Activated gamma-delta T cell treated with Interleukin-2 at 50 U/mL for 16 hours (primary cell): ENCODE measurements around the gene PSD2.
"Not testable (repeated sequence)": the region's sequence is repeated elsewhere in the genome, so short reads cannot be mapped to it uniquely, and the experiment has no call there.

Source experiments
- DNase-seq: peaks from one replicate; pipeline ENCODE4 v3.0.0-alpha.2; 2020

The PSD2 gene

DNA sequence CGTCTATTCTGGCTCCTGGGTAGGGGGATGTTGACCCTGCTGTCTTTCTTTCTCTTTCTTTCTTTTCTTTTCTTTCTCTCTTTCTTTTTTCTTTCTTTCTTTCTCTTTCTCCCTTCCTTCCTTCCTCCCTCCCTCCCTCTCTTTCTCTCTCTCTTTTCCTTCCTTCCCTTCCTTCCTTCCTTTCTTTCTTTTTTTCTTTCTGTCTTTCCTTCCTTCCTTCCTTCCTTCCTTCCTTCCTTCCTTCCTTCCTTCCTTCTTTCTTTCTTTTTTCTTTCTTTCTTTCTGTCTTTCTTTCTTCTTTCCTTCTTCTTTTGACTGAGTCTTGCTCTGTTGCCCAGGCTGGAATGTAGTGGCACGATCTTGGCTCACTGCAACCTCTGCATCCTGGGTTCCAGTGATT, 3.0 kb upstream of the PSD2 start:
- not testable (repeated sequence) for DNase-seq

DNA sequence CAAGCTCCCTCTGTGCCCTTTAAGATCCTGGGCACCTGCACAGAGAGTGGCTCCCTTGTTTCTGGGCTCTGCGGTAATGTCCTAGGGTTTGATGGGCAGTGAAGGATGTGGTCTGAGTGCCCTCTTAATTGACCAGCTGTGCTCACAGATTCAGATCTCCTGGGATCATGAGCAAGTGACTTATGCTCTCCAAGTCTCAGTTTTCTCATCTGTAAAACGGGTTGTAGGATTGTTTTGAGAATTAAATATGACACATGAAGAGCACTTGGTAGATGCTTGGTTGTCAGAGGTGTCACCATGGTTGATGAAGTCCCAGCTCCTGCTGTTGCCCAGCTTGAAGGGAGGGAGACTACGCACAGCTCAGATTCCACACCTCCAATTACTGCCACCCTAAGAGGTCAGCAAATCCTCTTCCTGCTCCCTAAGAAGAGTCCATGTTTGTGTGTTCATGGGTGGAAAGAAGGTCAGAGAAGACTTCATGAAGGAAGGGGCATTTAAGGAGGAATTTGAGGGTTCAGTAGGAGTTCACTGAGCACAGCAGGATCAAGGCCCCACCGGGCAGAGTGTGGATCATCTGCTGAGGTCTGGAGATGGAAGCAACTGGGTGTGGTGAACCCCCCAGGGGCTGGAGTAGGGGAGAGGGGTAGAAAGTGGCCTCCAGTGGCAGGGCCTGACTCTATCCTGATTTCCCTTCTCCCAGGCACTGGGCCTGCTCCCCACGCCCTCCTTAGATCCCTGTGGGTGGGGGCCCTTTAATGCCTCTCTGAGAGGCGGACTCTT, 1.4 kb upstream of the PSD2 start:
- no peak for DNase-seq

DNA sequence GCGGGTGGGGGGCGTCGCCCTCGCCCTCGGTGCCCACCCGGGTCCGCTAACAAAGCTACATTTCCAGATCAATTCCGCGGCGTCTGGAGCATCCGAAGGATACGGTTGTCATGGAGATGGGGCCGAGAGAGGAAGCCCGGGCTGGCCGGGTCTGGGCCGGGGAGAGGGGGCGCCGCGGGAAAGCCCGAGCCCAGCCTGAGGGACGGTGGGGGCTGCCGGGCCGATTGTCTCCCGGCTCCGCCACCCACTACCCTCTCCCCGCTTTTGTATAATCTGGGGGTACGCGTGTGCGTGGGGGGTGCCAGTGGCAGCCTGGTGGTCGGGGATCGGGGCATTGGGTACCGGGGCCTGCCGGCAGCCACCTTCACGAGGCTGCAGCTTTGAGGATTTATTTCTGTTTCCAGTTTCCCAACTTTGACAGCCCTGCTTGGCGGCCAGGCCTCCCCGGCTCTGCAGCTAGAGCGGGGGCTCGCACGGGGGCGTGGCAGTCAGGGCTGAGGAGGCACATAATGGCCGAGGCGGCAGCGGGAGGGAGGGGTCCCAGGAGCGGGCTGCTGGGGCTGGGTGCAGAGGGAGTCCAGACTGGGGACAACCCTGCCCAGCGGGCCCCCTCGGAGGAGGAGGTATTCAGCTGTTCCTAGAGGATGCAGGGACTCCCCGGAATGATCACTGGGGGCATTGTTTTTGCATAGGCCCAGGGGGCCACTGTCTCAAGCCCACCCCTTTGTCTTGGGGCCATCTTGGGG, 626 bp downstream of the PSD2 start:
- DNase-seq: no peak

DNA sequence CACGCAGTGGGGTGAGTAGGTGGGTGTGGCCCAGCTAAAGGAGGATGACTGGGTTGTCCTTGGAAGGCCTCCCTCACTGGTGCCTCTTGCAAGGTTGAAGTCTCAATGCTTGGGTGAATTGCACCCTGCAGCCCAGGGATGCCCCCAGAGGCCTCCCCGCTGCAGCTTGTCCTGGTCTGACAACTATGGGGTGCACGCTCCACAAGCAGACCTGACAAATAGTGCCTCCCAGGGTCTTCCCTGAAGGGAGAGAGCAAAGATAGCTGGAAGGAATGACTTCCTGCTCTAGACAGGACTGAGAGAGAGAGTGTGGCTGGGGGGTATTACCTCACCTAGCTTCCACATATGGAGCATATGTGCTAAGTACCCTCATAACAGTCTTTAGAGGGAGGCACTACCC, 1.7 kb downstream of the PSD2 start:
- DNase-seq: no peak

DNA sequence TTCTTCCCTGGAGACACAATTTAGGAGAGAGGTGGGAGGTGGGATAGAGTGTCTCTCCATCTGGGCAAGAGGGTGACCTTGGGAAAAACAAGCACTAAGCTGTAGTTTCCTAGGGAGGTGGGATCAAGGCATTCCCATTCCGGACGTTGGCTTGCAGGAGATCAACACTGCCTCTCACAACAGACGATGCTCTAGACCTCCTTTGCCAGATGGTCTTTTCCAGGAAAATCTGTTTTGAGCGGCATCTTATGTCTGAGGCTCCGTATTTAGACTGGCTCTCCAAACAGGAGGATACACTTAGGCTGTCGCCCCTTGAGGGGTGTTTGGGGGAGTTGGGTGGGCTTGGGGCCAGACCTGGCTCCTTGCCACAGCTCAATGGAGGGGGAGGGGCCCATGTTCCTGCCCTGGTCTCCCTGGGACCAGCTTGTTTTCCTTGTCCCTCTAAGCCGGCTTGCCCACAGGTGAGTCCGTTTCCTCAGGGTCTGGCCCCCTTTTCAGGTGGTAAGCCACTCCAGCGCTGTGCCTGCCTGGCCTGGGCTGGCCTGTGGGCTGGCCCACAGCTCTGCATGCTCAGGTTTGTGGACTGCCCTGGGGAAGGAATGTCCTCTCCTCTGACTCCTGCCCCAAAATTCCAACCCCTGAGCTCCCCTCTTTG, 2.4 kb downstream of the PSD2 start:
- no peak for DNase-seq

DNA sequence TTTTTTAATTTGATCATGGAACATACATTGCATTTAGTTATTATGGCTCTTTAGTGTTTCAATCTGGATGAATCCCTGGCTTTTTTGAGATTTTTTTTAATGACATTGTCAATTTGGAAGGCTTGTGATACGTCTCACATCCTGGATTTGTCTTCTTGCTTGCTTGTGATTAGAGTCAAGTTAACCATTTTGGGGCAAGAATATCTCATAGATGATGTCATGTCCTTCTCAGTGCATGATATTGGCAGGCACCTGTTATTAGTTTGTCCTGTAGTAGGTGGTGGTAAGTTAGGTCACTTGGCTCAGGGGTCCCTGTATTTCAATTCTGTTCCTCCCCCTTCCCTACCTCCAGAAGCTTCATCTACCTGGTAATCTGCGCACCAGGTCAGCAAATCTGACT, 3.3 kb downstream of the PSD2 start:
- no peak for DNase-seq

DNA sequence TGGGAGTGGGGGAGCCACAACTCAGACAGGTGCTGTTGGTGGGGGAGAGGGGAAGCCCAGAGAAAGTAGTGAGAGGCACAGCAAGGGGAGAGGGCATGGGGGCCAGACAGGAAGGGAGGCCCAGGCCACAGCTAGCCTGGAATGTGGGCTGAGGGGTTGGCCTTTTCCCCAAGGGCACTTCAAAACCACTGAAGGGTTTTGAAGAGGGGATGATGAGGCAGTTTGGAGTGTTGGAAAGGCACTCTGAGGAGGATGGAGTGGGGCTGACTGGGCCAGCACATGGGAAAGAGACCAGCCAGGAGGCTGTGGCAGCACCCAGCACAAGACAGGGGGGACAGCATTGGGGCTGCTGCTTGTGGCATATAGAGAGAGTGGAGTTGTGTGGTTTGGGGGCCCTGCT, 3.8 kb downstream of the PSD2 start:
- DNase-seq: no peak

DNA sequence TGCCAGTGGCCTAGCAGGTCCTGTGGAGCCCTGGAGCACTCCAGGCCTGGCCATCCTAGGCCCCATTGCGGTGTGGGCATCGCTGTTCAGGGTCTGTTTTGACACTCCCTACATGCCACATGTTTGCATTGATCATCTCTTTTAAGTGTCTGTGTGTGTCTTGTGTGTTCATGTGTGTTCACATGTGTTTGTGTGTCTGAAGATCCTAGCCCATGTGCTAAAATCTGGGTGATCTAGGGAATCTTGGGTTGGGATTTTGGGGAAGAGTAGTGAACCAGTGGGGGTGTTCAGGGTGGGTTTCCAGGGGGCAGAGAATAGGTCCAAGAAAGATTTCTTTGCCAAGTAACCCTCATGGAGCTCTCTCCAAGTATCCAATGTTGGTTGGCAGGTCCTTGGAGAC, 8.4 kb downstream of the PSD2 start:
- no peak for DNase-seq

DNA sequence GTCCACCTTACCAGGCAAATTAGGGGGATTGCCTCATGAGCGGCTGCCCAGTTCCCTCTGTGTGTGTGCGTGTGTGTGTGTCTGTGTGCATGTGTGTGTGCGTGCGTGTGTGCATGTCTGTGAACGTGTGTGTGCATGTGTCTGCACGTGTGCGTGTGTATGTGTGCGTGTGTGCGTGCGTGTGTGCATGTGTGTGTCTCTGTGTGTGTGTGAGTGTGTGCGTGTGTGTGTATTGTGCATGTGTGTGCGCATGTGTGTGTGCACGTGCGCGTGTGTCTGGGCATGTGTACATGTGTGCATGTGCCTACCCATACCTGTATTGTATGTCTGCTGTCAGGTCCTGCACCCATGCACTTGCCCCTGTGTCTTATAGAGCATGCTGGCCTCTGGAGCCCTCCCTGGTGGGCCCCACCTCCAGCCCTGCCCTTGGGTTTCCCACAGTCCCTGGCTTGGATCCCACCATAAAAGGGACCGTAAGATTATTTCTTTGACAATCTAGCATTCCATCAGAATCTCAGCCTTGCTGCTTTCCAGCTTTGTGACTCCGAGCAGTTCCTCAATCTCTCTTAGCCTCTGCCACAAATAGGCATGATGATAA, 9.3 kb downstream of the PSD2 start:
- no peak for DNase-seq

DNA sequence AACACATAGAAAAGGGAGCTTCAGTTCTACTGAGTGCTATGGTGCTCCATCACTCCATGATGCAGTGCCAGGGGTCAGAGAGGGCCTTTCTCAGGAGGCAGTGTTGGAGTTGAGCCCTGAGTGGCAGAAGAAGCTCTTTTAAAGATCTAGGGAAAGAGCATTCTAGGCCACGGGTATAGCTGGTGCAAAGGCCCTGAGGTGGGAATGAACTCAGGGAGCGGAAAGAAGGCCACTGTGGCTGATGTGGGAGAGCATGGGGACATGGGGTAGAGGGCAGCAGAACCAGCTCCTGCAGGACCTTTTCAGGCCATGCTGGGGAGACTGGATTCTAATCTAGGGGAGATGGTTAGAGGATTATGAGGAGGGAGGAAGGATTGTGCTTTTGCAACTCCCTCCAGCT, 9.9 kb downstream of the PSD2 start:
- DNase-seq: no peak

DNA sequence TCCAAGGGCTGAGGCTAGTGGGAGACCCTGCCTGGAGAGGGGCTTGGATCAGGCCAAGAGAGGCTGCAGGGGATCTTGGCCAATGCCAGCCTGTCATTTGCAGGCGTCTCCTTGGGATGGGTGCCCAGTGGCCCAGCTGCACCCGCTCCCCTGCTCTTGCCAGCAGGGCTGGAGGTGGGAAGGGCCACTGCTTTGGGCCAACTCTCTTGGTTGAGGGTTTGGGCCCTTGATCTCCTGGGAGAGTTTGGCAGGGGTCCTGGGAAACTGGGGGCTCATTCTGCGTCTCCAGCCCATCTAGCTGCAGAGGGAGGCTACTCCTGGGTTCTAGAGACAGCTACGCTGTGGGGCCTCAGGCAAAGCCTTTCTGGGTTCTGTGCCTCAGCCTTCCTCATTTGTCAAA, 10.5 kb downstream of the PSD2 start:
- no peak for DNase-seq

DNA sequence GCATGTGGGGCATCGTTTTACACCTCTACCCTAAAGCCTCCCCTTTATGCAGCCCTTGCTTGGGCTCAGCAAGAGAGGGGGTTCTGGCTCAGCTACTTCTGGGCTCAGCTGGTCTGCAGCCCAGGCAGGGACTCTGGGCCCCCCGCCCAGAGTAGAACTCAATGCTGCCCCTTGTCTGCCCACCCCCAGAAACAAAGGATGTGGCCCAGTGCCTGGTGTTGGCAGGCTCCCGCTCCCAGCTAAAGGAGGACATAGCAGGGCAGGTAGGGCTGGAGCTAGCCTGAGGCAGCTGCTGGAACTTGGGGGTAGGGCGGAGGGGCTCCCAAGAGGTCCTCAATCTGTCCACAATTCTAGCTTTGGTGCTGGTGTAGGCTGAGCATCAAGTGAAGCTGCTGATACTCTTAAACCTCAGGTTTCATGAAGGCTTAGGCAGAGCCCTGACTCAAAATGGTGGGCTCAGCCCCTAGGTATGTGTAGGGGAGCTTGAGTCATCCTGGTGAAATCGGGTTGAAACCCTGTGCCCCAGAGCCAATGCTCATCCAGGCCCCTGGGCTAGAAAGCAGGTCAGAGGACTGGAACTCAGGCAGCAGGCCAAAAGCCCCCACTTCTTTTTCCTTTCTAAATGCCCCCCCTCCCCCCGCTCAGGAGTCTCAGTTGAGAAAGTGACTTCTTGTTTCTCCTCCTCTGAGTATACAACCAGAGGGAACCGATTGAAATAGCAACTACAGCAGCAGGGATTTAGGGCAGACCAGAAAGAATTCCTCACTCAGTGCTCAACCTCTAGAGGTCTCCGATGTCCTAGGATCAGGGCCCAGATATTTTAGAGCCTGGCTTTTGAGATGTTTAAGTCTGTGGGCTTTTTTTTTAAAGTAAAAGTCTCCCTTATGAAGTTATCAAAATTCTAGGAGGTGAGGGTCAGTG, 11.4 kb downstream of the PSD2 start:
- no peak for DNase-seq

DNA sequence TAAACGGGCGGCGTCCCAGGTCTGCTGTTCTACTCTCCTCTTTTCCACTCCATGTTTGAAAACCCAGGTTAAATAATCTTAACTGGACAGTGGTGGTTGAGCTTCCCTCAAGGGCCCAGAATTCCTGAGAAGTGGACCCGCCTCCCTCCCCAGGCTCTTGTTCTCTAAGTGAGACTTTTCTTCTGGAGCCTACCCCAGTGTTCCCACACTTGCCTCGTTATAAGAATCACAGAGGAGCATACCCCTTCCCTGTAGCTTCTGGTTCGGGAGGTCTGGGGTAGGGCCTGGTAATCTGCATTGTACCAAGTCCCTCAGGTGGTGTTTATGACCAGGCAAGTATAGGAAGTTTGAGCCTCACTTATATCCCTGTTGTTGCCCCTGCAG, 12.0 kb downstream of the PSD2 start:
- DNase-seq: no peak

DNA sequence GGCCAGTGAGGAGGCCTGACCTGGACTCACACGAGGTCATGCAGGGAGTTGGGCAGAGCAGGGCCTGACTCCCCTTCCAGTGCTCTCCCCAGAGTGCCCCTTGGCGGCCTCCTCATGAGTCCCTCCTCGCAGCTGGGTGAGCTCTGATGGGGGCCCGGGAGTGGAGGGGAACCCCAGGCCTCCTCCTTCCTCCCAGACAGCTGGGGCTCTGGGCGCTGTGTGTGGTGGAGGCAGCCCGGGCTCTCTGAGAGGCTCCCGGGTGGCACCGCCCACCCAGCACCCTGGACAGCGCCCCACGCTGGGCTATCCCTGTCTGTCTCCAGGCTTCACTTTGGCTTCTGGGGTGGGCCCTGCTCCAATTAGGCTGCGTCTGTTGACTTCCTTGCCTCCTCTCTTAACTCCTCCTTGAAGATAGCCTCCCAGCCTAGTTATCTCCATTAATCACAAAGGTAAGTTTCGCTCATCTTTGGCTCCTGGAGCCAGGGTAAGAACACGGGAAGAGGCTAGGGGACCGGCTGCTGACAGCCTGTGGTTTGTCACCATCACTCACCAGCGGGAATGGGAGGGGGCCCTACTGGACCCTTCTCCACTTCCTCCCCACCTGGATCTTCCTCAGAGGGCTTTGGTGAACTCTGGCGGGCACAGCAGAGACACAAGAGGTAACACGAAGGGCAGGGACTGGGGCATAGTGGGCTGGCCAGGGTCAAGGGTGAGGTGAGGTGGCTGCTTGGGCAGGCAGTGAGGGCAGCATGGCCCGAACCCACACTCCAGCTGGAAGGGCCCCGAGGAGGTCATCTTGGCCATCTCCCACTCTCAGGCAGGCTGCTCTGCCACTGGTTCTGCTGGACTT, 13.1 kb downstream of the PSD2 start:
- peak; percentile 14 for DNase-seq

DNA sequence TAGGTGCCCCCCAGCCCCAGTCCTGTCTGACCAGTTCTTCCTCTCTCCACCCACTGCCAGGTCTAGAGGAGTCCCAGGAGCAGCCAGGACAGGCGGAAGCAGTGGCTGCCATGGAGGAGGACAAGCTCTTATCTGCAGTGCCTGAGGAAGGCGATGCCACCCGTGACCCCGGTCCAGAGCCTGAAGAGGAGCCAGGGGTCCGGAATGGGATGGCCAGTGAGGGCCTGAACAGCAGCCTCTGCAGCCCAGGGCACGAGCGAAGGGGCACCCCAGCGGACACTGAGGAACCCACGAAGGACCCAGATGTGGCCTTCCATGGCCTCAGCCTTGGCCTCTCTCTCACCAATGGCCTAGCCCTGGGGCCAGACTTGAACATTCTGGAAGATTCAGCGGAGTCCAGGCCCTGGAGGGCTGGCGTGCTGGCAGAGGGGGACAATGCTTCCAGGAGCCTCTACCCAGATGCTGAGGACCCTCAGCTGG, 13.8 kb downstream of the PSD2 start:
- no peak for DNase-seq

DNA sequence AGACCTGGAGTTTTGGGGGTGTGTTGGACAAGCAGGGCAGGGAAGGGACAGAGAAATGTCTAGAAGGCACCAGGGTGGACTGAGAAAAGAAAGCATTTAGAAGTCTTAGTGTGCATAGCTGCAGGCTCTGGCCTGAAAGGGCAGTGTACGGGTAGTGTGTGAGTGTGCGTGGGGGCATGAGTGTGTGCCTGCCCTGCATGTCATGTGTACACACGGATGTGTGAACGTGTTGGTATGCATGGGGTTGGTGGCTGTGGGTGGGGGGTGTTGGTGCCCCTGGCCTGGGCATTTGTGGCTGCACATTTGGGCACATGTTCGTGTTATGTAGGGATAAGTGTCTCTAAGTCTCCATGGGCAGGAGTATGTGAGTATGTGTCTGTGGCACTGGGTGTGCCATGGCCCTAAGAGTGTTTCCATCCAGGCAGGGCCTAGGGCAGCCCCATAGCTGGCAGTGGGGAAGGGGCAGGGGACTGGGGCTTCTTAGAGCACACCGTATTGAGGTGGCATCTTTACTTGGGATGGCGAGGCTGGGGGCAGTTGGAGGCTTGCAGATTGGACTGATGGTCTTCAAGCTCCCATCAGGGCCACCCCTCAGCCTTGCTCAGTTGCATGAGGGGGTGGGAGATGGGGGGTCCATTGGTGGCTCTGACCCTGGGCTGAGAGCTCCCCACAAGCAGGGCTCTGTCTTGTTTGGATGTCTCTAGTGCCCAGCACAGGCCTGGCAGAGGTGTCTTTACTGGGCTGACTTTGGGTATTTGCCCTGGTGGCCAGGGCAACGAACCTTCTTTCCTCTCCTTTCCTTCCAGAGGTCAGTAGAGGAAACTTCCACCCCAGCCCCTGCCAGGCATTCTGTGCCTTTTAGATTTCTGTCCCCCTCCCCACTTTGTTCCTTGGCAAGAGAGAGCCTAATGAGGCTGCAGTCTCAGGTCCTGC, 15.0 kb downstream of the PSD2 start:
- no peak for DNase-seq

DNA sequence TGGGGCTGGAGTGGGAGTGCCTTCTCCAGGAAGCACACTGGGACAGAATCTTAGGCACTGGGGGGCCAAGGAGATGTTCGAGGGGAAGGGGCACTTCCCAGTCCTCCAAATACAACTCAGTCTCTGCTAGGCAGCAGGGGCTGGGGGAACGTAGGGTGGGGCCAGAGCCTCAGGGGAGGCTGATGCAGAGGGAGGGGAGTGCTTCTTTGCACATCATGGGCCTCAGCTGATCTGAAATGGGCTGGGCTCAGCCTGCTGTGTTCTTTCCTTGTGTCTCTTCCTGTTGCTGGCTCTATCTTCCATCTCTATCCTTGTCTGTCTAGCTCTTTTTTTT, 15.6 kb downstream of the PSD2 start:
- DNase-seq: no peak

DNA sequence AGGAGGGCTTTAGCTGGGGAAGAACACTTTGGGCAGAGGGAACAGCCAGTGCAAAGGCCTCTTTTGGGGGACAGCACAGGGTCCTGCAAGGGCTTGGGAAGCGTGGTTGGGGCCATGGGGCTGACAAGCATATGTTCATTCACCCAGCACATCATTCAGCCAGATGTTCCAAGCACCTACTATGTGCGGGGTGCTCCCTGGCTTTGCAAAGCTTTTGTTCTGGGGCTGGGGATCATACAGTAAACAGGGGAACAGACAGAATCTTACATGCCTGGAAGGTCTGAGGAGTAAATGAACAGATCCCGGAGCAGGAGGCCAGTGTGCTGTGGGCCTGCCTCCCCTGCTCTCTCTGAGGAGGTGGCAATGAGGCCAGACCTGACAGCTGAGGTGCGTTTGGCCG, 16.7 kb downstream of the PSD2 start:
- no peak for DNase-seq

DNA sequence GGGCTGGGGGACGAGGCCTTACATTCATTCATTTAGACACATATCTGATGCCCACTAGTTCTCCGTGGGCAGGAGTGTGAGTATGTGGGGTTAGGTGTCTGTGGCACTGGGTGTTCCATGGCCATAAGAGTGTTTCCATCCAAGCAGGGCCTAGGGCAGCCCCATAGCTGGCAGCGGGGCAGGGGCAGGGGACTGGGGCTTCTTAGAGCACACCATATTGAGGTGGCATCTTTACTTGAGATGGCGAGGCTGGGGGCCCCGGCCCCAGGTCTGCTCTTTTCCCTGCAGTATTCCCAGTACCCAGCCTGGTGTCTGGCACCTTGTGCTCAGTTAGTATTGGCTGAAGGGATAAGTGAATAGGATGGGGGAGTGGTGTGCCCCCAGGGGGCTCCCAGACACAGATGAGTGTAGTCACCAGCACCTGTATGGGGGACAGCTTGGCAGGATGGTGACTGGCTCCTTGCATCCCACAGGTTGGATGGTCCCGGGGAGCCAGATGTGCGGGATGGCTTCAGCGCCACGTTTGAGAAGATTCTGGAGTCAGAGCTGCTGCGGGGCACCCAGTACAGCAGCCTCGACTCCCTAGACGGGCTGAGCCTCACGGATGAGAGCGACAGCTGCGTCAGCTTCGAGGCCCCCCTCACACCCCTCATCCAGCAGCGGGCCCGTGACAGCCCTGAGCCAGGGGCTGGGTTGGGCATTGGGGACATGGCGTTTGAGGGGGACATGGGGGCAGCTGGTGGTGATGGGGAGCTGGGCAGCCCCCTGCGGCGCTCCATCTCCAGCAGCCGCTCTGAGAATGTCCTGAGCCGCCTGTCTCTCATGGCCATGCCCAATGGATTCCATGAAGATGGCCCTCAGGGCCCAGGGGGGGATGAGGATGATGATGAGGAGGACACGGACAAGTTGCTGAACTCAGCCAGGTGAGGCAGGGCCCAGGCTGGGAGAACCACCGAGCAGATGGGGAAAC, 17.5 kb downstream of the PSD2 start:
- DNase-seq: no peak
